ENCODE data around the gene ALDOA. TPM values are rescaled to one million over a fixed set of nuclear protein-coding genes. Genes with fewer than 3 reads are reported as not detected.

The ALDOA gene
- total RNA-seq, 3 donors from 2014 or later = 1,235 to 2,016 (median 1,778) TPM

GRCh38 chr16:30095166-30096078, 29.9 kb downstream of the ALDOA start:
- intact Hi-C loops (cut with DNase I, micrococcal nuclease) = no loop called here
- Histone ChIP-seq H3K9me3 (peaks cover 5% of the 10 kb centered on the region), H3K4me3 (peak overlapping the region; percentile 57), H3K4me1 (ENCODE audit: low read depth) (peaks cover 28% of the 10 kb centered on the region), H3K36me3 (ENCODE audit: low read depth) (no peaks in the 10 kb centered on the region)
- no peak for TF ChIP-seq CTCF (IDR thresholded peaks at IDR 0.05)
- DNase-seq = peak in 2 of 3 donors; percentile 64 to 70
- ATAC-seq = no peak

- no peak for TF ChIP-seq CTCF (IDR thresholded peaks at IDR 0.05)
- peak; percentile 81 for ATAC-seq
Observed at GRCh38 chr16:30096105-30096861, 30.7 kb downstream of the ALDOA start, which contains the start of gene YPEL3. Gene YPEL3, minus strand, starts transcription at chr16:30096213. Its CDS starts 731 bp downstream, at chr16:30095482.

GRCh38 chr16:30096862-30097563, 31.5 kb downstream of the ALDOA start:
- TF ChIP-seq CTCF (IDR thresholded peaks at IDR 0.05) = no peak
- DNase-seq = peak in 1 of 3 donors; percentile 4
- no peaks in the 10 kb centered on the region for H3K36me3 ChIP-seq (ENCODE audit: low read depth)
- no peak for ATAC-seq
- peaks cover 5% of the 10 kb centered on the region for H3K9me3 ChIP-seq
- peaks cover 24% of the 10 kb centered on the region for H3K4me1 ChIP-seq (ENCODE audit: low read depth)
- H3K4me3 ChIP-seq = no peak overlapping the region
- intact Hi-C loops (cut with DNase I, micrococcal nuclease) = no loop called here

More at GRCh38 chr16:30096105-30096861, 30.7 kb downstream of the ALDOA start, which contains the start of gene YPEL3:
- DNase-seq = peak; percentile 94 to 97 (median 95)
- Histone ChIP-seq H3K4me1 (ENCODE audit: low read depth) (peaks cover 24% of the 10 kb centered on the region), H3K4me3 (peak within 1 kb of the TSS; percentile 57), H3K9me3 (peaks cover 5% of the 10 kb centered on the region), H3K36me3 (ENCODE audit: low read depth) (no peaks in the 10 kb centered on the region)
- intact Hi-C loops (cut with DNase I, micrococcal nuclease) = no loop called here

- Histone ChIP-seq H3K9me3 (no peaks in the 10 kb centered on the region), H3K4me3 (no peak overlapping the region), H3K36me3 (ENCODE audit: low read depth) (peaks cover 5% of the 10 kb centered on the region), H3K4me1 (ENCODE audit: low read depth) (no peaks in the 10 kb centered on the region)
- no peak for ATAC-seq
- TF ChIP-seq CTCF (IDR thresholded peaks at IDR 0.05) = no peak
- DNase-seq = peak in 1 of 3 donors; percentile 9
- intact Hi-C loops (cut with DNase I, micrococcal nuclease) = no loop called here
Observed at GRCh38 chr16:30104090-30104489, 38.5 kb downstream of the ALDOA start.

- ATAC-seq = peak; percentile 61
- Histone ChIP-seq H3K4me1 (ENCODE audit: low read depth) (no peaks in the 10 kb centered on the region), H3K9me3 (no peaks in the 10 kb centered on the region), H3K4me3 (no peak overlapping the region), H3K36me3 (ENCODE audit: low read depth) (peaks cover 5% of the 10 kb centered on the region)
- no peak for TF ChIP-seq CTCF (IDR thresholded peaks at IDR 0.05)
- intact Hi-C loops (cut with DNase I, micrococcal nuclease) = no loop called here
- DNase-seq = peak in 1 of 3 donors; percentile 34
Observed at GRCh38 chr16:30104492-30104891, 38.9 kb downstream of the ALDOA start.

Data from mucosa of descending colon (tissue), 3 donors.